Breast epithelium (tissue), 3 donors: ENCODE data around the gene DDR1.

Source experiments
- POLR2A ChIP-seq: fragments of 450-650 bp; IDR thresholded peaks from one replicate; pipeline ENCODE4 v1.6.1; 2016; ENCODE audit warnings: antibody characterized with exemption, mild to moderate bottlenecking, moderate library complexity
- POLR2AphosphoS5 ChIP-seq, 3 donors: sonication (generic); formaldehyde crosslinking; IDR thresholded peaks; one replicate each; pipeline ENCODE4 v1.6.1; 2017; ENCODE audit warnings: antibody characterized with exemption in 3 of 3
- TF ChIP-seq, protein P1 (sequence below), 3 donors: fragments of 450-650 bp; IDR thresholded peaks; one replicate each; pipeline ENCODE4 v1.5.1; 2016 to 2017; ENCODE audit warnings: antibody characterized with exemption in 3 of 3, mild to moderate bottlenecking in 3 of 3, moderate library complexity in 3 of 3

GRCh38 chr6:30880698-30881252 is 3.5 kb upstream of the DDR1 start:
- TF ChIP-seq, protein P1, sequence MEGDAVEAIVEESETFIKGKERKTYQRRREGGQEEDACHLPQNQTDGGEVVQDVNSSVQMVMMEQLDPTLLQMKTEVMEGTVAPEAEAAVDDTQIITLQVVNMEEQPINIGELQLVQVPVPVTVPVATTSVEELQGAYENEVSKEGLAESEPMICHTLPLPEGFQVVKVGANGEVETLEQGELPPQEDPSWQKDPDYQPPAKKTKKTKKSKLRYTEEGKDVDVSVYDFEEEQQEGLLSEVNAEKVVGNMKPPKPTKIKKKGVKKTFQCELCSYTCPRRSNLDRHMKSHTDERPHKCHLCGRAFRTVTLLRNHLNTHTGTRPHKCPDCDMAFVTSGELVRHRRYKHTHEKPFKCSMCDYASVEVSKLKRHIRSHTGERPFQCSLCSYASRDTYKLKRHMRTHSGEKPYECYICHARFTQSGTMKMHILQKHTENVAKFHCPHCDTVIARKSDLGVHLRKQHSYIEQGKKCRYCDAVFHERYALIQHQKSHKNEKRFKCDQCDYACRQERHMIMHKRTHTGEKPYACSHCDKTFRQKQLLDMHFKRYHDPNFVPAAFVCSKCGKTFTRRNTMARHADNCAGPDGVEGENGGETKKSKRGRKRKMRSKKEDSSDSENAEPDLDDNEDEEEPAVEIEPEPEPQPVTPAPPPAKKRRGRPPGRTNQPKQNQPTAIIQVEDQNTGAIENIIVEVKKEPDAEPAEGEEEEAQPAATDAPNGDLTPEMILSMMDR (IDR thresholded peaks at IDR 0.05): no peak
- TF ChIP-seq POLR2A: no peak
- TF ChIP-seq POLR2AphosphoS5 (IDR thresholded peaks at IDR 0.05): no peak
